HEK293 (cell line): ENCODE measurements around the gene MMAB.
A peak's percentile ranks its signal among the peaks of the same experiment; 100 is the strongest.

Source experiments
- CTCF ChIA-PET: fragments of 350-600 bp; formaldehyde crosslinking; extraction: SDS; loops from one replicate; lab custom pipeline; 2021; ENCODE audit warnings: antibody characterized with exemption; lab: Yijun Ruan, JAX
- POLR2A ChIA-PET: fragments of 300-600 bp; formaldehyde crosslinking; extraction: SDS; loops from one replicate; lab custom pipeline; 2020; ENCODE audit warnings: antibody characterized with exemption, inconsistent platforms; lab: Yijun Ruan, JAX
- H3K27ac ChIP-seq: fragments of 200-500 bp; sonication (Bioruptor generic); 2 replicates; pipeline ENCODE4 v1.5.1; 2014; ENCODE audit warnings: low read depth, low read length, control low read depth, inconsistent platforms; ENCODE audit errors: extremely low read depth
- H3K36me3 ChIP-seq, 2 experiments: fragments of 200-500 bp in 1 of 2; sonication (Bioruptor generic) in 1 of 2; 1 replicate in 1 of 2; 2 replicates in 1 of 2; pipeline ENCODE4 v1.5.1; 2014 to 2017; ENCODE audit warnings: inconsistent platforms in 2 of 2, low read length in 2 of 2; ENCODE audit not compliant: control insufficient read depth in 2 of 2, insufficient read depth in 1 of 2
- H3K4me1 ChIP-seq: fragments of 200-500 bp; sonication (Bioruptor generic); 2 replicates; pipeline ENCODE4 v1.5.1; 2014; ENCODE audit warnings: mild to moderate bottlenecking, low read length, inconsistent platforms; ENCODE audit not compliant: control insufficient read depth, insufficient read depth
- H3K4me3 ChIP-seq: 2 replicates; pipeline ENCODE4 v1.5.1; 2011; ENCODE audit warnings: low read depth, mild to moderate bottlenecking, control low read depth, low read length, moderate library complexity
- H3K9me3 ChIP-seq: fragments of 200-500 bp; sonication (Bioruptor generic); 2 replicates; pipeline ENCODE4 v1.5.1; 2014; ENCODE audit warnings: low read depth, low read length, inconsistent platforms; ENCODE audit not compliant: control insufficient read depth, insufficient read depth
- EGR2 ChIP-seq: fragments of 450-650 bp; formaldehyde crosslinking; IDR thresholded peaks from 2 replicates; pipeline ENCODE4 v1.5.1; 2016; ENCODE audit warnings: low read depth, missing biosample characterization, missing genetic modification characterization
- HOXD13 ChIP-seq: sonication (generic); formaldehyde crosslinking; IDR thresholded peaks from 2 replicates; pipeline ENCODE4 v1.8.0; 2022; ENCODE audit warnings: missing genetic modification reagents, borderline replicate concordance
- MYNN ChIP-seq: fragments of 450-650 bp; formaldehyde crosslinking; IDR thresholded peaks from 2 replicates; pipeline ENCODE4 v1.5.1; 2016; ENCODE audit warnings: missing biosample characterization, missing genetic modification characterization, borderline replicate concordance
- ZBTB48 ChIP-seq: fragments of 450-650 bp; formaldehyde crosslinking; IDR thresholded peaks from 2 replicates; pipeline ENCODE4 v1.5.1; 2016; ENCODE audit warnings: missing biosample characterization, missing genetic modification characterization
- ZFP37 ChIP-seq: fragments of 450-650 bp; formaldehyde crosslinking; IDR thresholded peaks from 2 replicates; pipeline ENCODE4 v1.5.1; 2016; ENCODE audit warnings: missing biosample characterization, missing genetic modification characterization
- ZNF133 ChIP-seq: fragments of 450-650 bp; formaldehyde crosslinking; IDR thresholded peaks from 2 replicates; pipeline ENCODE4 v1.5.1; 2016; ENCODE audit warnings: missing biosample characterization, missing genetic modification characterization
- ZNF214 ChIP-seq: fragments of 450-650 bp; formaldehyde crosslinking; IDR thresholded peaks from 2 replicates; pipeline ENCODE4 v1.5.1; 2017; ENCODE audit warnings: missing biosample characterization, mild to moderate bottlenecking, missing genetic modification characterization, borderline replicate concordance
- ZNF302 ChIP-seq: fragments of 450-650 bp; formaldehyde crosslinking; IDR thresholded peaks from 2 replicates; pipeline ENCODE4 v1.5.1; 2016; ENCODE audit warnings: missing biosample characterization, missing genetic modification characterization, low read depth
- ZNF366 ChIP-seq: fragments of 450-650 bp; formaldehyde crosslinking; conservative IDR thresholded peaks from 2 replicates; pipeline ENCODE4 v1.5.1; 2016; ENCODE audit warnings: missing biosample characterization, missing genetic modification characterization
- ZNF37A ChIP-seq: fragments of 450-650 bp; IDR thresholded peaks from 2 replicates; pipeline ENCODE4 v1.5.1; 2018; ENCODE audit warnings: missing biosample characterization, missing genetic modification characterization
- ZNF518A ChIP-seq: fragments of 450-650 bp; formaldehyde crosslinking; conservative IDR thresholded peaks from 2 replicates; pipeline ENCODE4 v1.5.1; 2016; ENCODE audit warnings: low read depth, missing biosample characterization, missing genetic modification characterization
- ZNF549 ChIP-seq: fragments of 450-650 bp; IDR thresholded peaks from 2 replicates; pipeline ENCODE4 v1.5.1; 2018; ENCODE audit warnings: missing biosample characterization, missing genetic modification characterization, mild to moderate bottlenecking, inconsistent platforms, moderate library complexity
- ZNF558 ChIP-seq: fragments of 450-650 bp; formaldehyde crosslinking; IDR thresholded peaks from 2 replicates; pipeline ENCODE4 v1.5.1; 2016; ENCODE audit warnings: missing biosample characterization, missing genetic modification characterization
- ZNF624 ChIP-seq: fragments of 450-650 bp; formaldehyde crosslinking; IDR thresholded peaks from 2 replicates; pipeline ENCODE4 v1.5.1; 2017; ENCODE audit warnings: missing biosample characterization, missing genetic modification characterization
- ZNF660 ChIP-seq: fragments of 450-650 bp; IDR thresholded peaks from 2 replicates; pipeline ENCODE4 v1.5.1; 2018; ENCODE audit warnings: missing biosample characterization, mild to moderate bottlenecking, missing genetic modification characterization
- ZNF747 ChIP-seq: fragments of 450-650 bp; formaldehyde crosslinking; IDR thresholded peaks from 2 replicates; pipeline ENCODE4 v1.5.1; 2016; ENCODE audit warnings: missing biosample characterization, missing genetic modification characterization
- TF ChIP-seq, protein P1 (sequence below): fragments of 450-650 bp; formaldehyde crosslinking; IDR thresholded peaks from 2 replicates; pipeline ENCODE4 v1.5.0; 2017; ENCODE audit warnings: missing biosample characterization, missing genetic modification characterization, borderline replicate concordance
- TF ChIP-seq, protein P2 (sequence below): fragments of 450-650 bp; formaldehyde crosslinking; IDR thresholded peaks from 2 replicates; pipeline ENCODE4 v1.5.1; 2017; ENCODE audit warnings: missing biosample characterization, missing genetic modification characterization

The MMAB gene

GRCh38 chr12:109513977-109514376 lies 59.3 kb downstream of the MMAB start:
- no peak overlapping the region for H3K4me3 ChIP-seq
- H3K4me1 ChIP-seq, result no peaks in the 10 kb centered on the region
- POLR2A ChIA-PET, result no interaction called here
- CTCF ChIA-PET, result interaction anchor here (0.8 kb wide), 1 partner anchor 81 kb away, joined by 4 read pairs; no protein-coding TSS in a partner anchor
- no peaks in the 10 kb centered on the region for H3K9me3 ChIP-seq
- TF ChIP-seq EGR2 (tag by site-specific recombination), result 0 out of 2 replicates have a peak, but pooled peaks have one; percentile 20
- TF ChIP-seq ZNF624, result no peak
- no peak for TF ChIP-seq ZNF518A (tag by site-specific recombination)
- no peak for TF ChIP-seq ZNF214 (tag by site-specific recombination)
- no peak overlapping the region for H3K27ac ChIP-seq
- peaks cover 11 to 77% of the 10 kb centered on the region in 2 experiments for H3K36me3 ChIP-seq

- POLR2A ChIA-PET, result no interaction called here
These were observed 60.3 kb downstream of the MMAB start for GRCh38 chr12:109513051-109513450.

More at GRCh38 chr12:109513051-109513450, 60.3 kb downstream of the MMAB start:
- Histone ChIP-seq H3K36me3 (peaks cover 11 to 80% of the 10 kb centered on the region in 2 experiments), H3K9me3 (no peaks in the 10 kb centered on the region), H3K4me1 (no peaks in the 10 kb centered on the region), H3K27ac (no peak overlapping the region), H3K4me3 (no peak overlapping the region)
- CTCF ChIA-PET, result interaction anchor here (1.1 kb wide), 1 partner anchor 81 kb away, joined by 3 read pairs; no protein-coding TSS in a partner anchor
- TF ChIP-seq ZNF37A (tag by site-specific recombination), result no peak
- TF ChIP-seq ZNF133, result no peak
- no peak for TF ChIP-seq ZBTB48 (tag by site-specific recombination)
- TF ChIP-seq HOXD13 (CRISPR knock-in tag), result no peak
- TF ChIP-seq ZNF302 (tag by site-specific recombination), result no peak
- TF ChIP-seq, protein P1, sequence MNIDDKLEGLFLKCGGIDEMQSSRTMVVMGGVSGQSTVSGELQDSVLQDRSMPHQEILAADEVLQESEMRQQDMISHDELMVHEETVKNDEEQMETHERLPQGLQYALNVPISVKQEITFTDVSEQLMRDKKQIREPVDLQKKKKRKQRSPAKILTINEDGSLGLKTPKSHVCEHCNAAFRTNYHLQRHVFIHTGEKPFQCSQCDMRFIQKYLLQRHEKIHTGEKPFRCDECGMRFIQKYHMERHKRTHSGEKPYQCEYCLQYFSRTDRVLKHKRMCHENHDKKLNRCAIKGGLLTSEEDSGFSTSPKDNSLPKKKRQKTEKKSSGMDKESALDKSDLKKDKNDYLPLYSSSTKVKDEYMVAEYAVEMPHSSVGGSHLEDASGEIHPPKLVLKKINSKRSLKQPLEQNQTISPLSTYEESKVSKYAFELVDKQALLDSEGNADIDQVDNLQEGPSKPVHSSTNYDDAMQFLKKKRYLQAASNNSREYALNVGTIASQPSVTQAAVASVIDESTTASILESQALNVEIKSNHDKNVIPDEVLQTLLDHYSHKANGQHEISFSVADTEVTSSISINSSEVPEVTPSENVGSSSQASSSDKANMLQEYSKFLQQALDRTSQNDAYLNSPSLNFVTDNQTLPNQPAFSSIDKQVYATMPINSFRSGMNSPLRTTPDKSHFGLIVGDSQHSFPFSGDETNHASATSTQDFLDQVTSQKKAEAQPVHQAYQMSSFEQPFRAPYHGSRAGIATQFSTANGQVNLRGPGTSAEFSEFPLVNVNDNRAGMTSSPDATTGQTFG (tag by site-specific recombination), result no peak
- no peak for TF ChIP-seq ZNF660 (tag by site-specific recombination)
- TF ChIP-seq MYNN, result no peak
- TF ChIP-seq ZNF549, result no peak
- TF ChIP-seq, protein P2, sequence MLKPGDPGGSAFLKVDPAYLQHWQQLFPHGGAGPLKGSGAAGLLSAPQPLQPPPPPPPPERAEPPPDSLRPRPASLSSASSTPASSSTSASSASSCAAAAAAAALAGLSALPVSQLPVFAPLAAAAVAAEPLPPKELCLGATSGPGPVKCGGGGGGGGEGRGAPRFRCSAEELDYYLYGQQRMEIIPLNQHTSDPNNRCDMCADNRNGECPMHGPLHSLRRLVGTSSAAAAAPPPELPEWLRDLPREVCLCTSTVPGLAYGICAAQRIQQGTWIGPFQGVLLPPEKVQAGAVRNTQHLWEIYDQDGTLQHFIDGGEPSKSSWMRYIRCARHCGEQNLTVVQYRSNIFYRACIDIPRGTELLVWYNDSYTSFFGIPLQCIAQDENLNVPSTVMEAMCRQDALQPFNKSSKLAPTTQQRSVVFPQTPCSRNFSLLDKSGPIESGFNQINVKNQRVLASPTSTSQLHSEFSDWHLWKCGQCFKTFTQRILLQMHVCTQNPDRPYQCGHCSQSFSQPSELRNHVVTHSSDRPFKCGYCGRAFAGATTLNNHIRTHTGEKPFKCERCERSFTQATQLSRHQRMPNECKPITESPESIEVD (tag by site-specific recombination), result no peak
- no peak for TF ChIP-seq ZNF558 (tag by site-specific recombination)
- no peak for TF ChIP-seq ZNF747 (tag by site-specific recombination)
- TF ChIP-seq ZFP37, result no peak
- no peak for TF ChIP-seq ZNF366 (tag by site-specific recombination)
